ENCODE results near the gene ZNF202. TPM values are rescaled to one million over a fixed set of nuclear protein-coding genes. Genes with fewer than 3 reads are reported as not detected.

Gene ZNF202
- total RNA-seq (1 to 10 TPM; 3.9 to 9.5 (median 6.7) TPM), polyA plus RNA-seq (10 to 100 TPM in 1 of 2 donors, 1 to 10 TPM in 1; 9.6 to 11.9 TPM)

- peak in 1 of 4 donors; percentile 15 for TF ChIP-seq CTCF (IDR thresholded peaks at IDR 0.05)
- no peaks in the 10 kb centered on the region for H3K36me3 ChIP-seq
- intact Hi-C loops (cut with DNase I): no loop called here
- peak; percentile 97 to 99 (median 98) for ATAC-seq
- peak within 1 kb of the TSS; percentile 84 to 97 (median 94) for H3K4me3 ChIP-seq
- H3K4me1 ChIP-seq: peaks cover 0 to 15% (median 5%) of the 10 kb centered on the region in 3 donors
- peak within 1 kb of the TSS; percentile 42 to 69 (median 52) for H3K27ac ChIP-seq
- no peak for FAIRE-seq
- H3K9me3 ChIP-seq: no peaks in the 10 kb centered on the region
- peak; percentile 87 to 95 (median 90) for DNase-seq
- no peaks in the 10 kb centered on the region for H3K27me3 ChIP-seq
- WGBS, 2 donors: 1% methylated on average over 61 to 67 of the region's 67 CpGs
These were observed at the start of gene ZNF202 for GRCh38 chr11:123741159-123742030. Gene ZNF202, minus strand, starts transcription at chr11:123741660. Its CDS starts 10,772 bp downstream, at chr11:123730888.

GRCh38 chr11:123783536-123783935 lies 42.1 kb upstream of the ZNF202 start:
- Histone ChIP-seq H3K4me3 (no peak overlapping the region), H3K9me3 (no peaks in the 10 kb centered on the region), H3K27me3 (no peaks in the 10 kb centered on the region), H3K36me3 (no peaks in the 10 kb centered on the region), H3K27ac (no peak overlapping the region), H3K4me1 (no peaks in the 10 kb centered on the region)
- intact Hi-C loops (cut with DNase I): no loop called here
- FAIRE-seq (no peak), ATAC-seq (no peak), DNase-seq (no peak)
- no peak for TF ChIP-seq CTCF (IDR thresholded peaks at IDR 0.05)
- WGBS, 2 donors: 70% methylated on average over 1 of the region's 1 CpG

GRCh38 chr11:123778511-123778910 lies 37.1 kb upstream of the ZNF202 start:
- Histone ChIP-seq H3K4me1 (no peaks in the 10 kb centered on the region), H3K9me3 (no peaks in the 10 kb centered on the region), H3K27me3 (no peaks in the 10 kb centered on the region), H3K36me3 (no peaks in the 10 kb centered on the region), H3K4me3 (no peak overlapping the region), H3K27ac (no peak overlapping the region)
- TF ChIP-seq CTCF (IDR thresholded peaks at IDR 0.05): no peak
- DNase-seq: no peak
- no peak for ATAC-seq
- FAIRE-seq: no peak
- WGBS, 2 donors: 80 to 100% methylated on average over 1 of the region's 1 CpG
- intact Hi-C loops (cut with DNase I): no loop called here

- no peak overlapping the region for H3K4me3 ChIP-seq
- H3K27ac ChIP-seq: no peak overlapping the region
- no peak for ATAC-seq
- no peak for TF ChIP-seq CTCF (IDR thresholded peaks at IDR 0.05)
- H3K4me1 ChIP-seq: no peaks in the 10 kb centered on the region
- no peaks in the 10 kb centered on the region for H3K27me3 ChIP-seq
- intact Hi-C loops (cut with DNase I): no loop called here
- no peak for FAIRE-seq
- no peaks in the 10 kb centered on the region for H3K36me3 ChIP-seq
- no peaks in the 10 kb centered on the region for H3K9me3 ChIP-seq
- 71 to 76% methylated on average over 4 of the region's 4 CpGs for WGBS, 2 donors
- DNase-seq: no peak
These were observed 34.5 kb upstream of the ZNF202 start for GRCh38 chr11:123775715-123776549.

Measured in pancreas (tissue), 10 donors.